K562 (cell line): ENCODE measurements around the gene GRIA1. TPM values are rescaled to one million over a fixed set of nuclear protein-coding genes. Genes with fewer than 3 reads are reported as not detected.

Experiments used
- AFF1 ChIP-seq, 2 experiments: fragments of 450-650 bp; IDR thresholded peaks; 2 replicates each; pipeline ENCODE4 v1.6.1; 2018; ENCODE audit warnings: mild to moderate bottlenecking in 2 of 2, low read depth in 1 of 2; ENCODE audit not compliant: partially characterized antibody in 2 of 2
- E2F8 ChIP-seq: fragments of 450-650 bp; IDR thresholded peaks from 2 replicates; pipeline ENCODE4 v1.7.1; 2018; ENCODE audit warnings: mild to moderate bottlenecking, low read depth; ENCODE audit not compliant: partially characterized antibody
- GTF2F1 ChIP-seq: IDR thresholded peaks from 2 replicates; pipeline ENCODE4 v1.6.1; 2011; ENCODE audit warnings: low read depth, low read length, improper control_type of control experiment
- HDAC6 ChIP-seq: IDR thresholded peaks from 2 replicates; pipeline ENCODE4 v1.6.1; 2012; ENCODE audit warnings: low read depth, mild to moderate bottlenecking, control low read depth, inconsistent platforms, low read length, moderate library complexity
- RREB1 ChIP-seq: fragments of 250-450 bp; sonication (Bioruptor Pico); IDR thresholded peaks from 2 replicates; pipeline ENCODE4 v1.4.0; 2020
- SP1 ChIP-seq: sonication (generic); formaldehyde crosslinking; IDR thresholded peaks from 2 replicates; pipeline ENCODE4 v1.8.1; 2022; ENCODE audit warnings: mild to moderate bottlenecking, missing genetic modification reagents
- SP2 ChIP-seq: IDR thresholded peaks from 2 replicates; pipeline ENCODE4 v1.6.1; 2011; ENCODE audit warnings: mild to moderate bottlenecking, low read depth, low read length, moderate library complexity; ENCODE audit not compliant: poor library complexity, severe bottlenecking; ENCODE audit errors: extremely low read depth
- TEAD2 ChIP-seq: fragments of 450-650 bp; IDR thresholded peaks from 2 replicates; pipeline ENCODE4 v1.6.1; 2016; ENCODE audit warnings: missing genetic modification characterization, control low read depth, missing compliant biosample characterization
- ZNF518B ChIP-seq: fragments of 250-450 bp; sonication (Bioruptor Pico); IDR thresholded peaks from 2 replicates; pipeline ENCODE4 v1.5.0; 2021; ENCODE audit warnings: mild to moderate bottlenecking, moderate library complexity
- ZNF695 ChIP-seq: fragments of 450-650 bp; formaldehyde crosslinking; IDR thresholded peaks from 2 replicates; pipeline ENCODE4 v1.4.0; 2020; ENCODE audit warnings: mild to moderate bottlenecking, moderate library complexity
- ZNF76 ChIP-seq: fragments of 250-450 bp; sonication (Bioruptor Pico); IDR thresholded peaks from 2 replicates; pipeline ENCODE4 v1.4.0; 2020; ENCODE audit warnings: mild to moderate bottlenecking, moderate library complexity, borderline replicate concordance
- polyA plus RNA-seq, 8 experiments: library from polyadenylated mRNA; depleted of rRNA in 4 of 8; stranded (reverse) in 5 of 8; unstranded in 3 of 8; fragments of >200 nt; fragmentation: Nextera tagmentation in 2 of 8; fragmentation: Illumina TruSeq in 1 of 8; extraction: Ambion mirVana in 2 of 8; extraction: Trizol in 1 of 8; gene quantifications; 2 replicates each; pipeline versions ENCODE4 v1.2.1 to v1.2.3, GENCODE V29; 2011 to 2014; ENCODE audit warnings: inconsistent platforms in 1 of 8, missing spikeins in 1 of 8
- total RNA-seq, 7 experiments: library from RNA; depleted of rRNA in 6 of 7; stranded (reverse); fragments of >200 nt in 6 of 7; fragmentation: Illumina TruSeq in 2 of 7; extraction: Trizol in 2 of 7; gene quantifications; 2 replicates each; pipeline versions ENCODE4 v1.2.1 to v1.2.3, GENCODE V29; 2011 to 2021; ENCODE audit warnings: low replicate concordance in 1 of 7

The GRIA1 gene
- total and polyA plus RNA-seq, 9 of the 15 experiments (the other 6 are each of a cell fraction or from before 2014, with no cell fraction given) = not detected

GRCh38 chr5:153640293-153640692, 149.8 kb downstream of the GRIA1 start (continued):
- TF ChIP-seq AFF1 (IDR thresholded peaks at IDR 0.05; ENCODE audit: low read depth in 1 of 2, partially characterized antibody in 2 of 2) = no peak
- no peak for TF ChIP-seq ZNF695 (CRISPR knock-in tag)
- TF ChIP-seq ZNF76 (CRISPR knock-in tag) = no peak
- TF ChIP-seq HDAC6 = no peak
- TF ChIP-seq TEAD2 (tag) = no peak
- no peak for TF ChIP-seq GTF2F1
- no peak for TF ChIP-seq SP2
- TF ChIP-seq RREB1 (CRISPR knock-in tag) = no peak
- TF ChIP-seq E2F8 = no peak
- no peak for TF ChIP-seq ZNF518B
- TF ChIP-seq SP1 (CRISPR knock-in tag) = no peak
